Type B pancreatic cell (in vitro differentiated cells): ENCODE data around the gene TCF7L2. TPM values are rescaled to one million over a fixed set of nuclear protein-coding genes. Genes with fewer than 3 reads are reported as not detected.

ENCODE experiments used
- DNase-seq: peaks from one replicate; pipeline ENCODE4 v3.0.0; 2021; ENCODE audit warnings: mixed read lengths; ENCODE audit not compliant: unreplicated experiment; ENCODE audit errors: extremely low spot score
- H3K27ac Mint-ChIP-seq: 2 replicates; pipeline ENCODE4 v1.8.0; 2021; ENCODE audit warnings: mild to moderate bottlenecking, mixed read lengths
- H3K27me3 Mint-ChIP-seq: 2 replicates; pipeline ENCODE4 v1.8.0; 2021; ENCODE audit warnings: mixed read lengths
- H3K36me3 Mint-ChIP-seq: 2 replicates; pipeline ENCODE4 v1.8.0; 2021; ENCODE audit warnings: mixed read lengths
- H3K4me1 Mint-ChIP-seq: one replicate; pipeline ENCODE4 v1.8.0; 2021; ENCODE audit warnings: mixed read lengths; ENCODE audit not compliant: unreplicated experiment
- H3K4me3 Mint-ChIP-seq: 2 replicates; pipeline ENCODE4 v1.8.0; 2021; ENCODE audit warnings: mild to moderate bottlenecking, mixed read lengths
- H3K9me3 Mint-ChIP-seq: 2 replicates; pipeline ENCODE4 v1.8.0; 2021; ENCODE audit warnings: mixed read lengths
- total RNA-seq: library from RNA; stranded (reverse); gene quantifications from 2 replicates; pipeline ENCODE4 v1.2.1, GENCODE V29; 2021; ENCODE audit warnings: low replicate concordance
- TF ChIP-seq, protein P1 (sequence below): fragments of 200-600 bp; sonication (generic); conservative IDR thresholded peaks from 2 replicates; pipeline ENCODE4 v1.5.0; 2021; ENCODE audit warnings: antibody characterized with exemption, mild to moderate bottlenecking

The TCF7L2 gene
- total RNA-seq, 1 donor from 2014 or later = 39.7 TPM

DNA sequence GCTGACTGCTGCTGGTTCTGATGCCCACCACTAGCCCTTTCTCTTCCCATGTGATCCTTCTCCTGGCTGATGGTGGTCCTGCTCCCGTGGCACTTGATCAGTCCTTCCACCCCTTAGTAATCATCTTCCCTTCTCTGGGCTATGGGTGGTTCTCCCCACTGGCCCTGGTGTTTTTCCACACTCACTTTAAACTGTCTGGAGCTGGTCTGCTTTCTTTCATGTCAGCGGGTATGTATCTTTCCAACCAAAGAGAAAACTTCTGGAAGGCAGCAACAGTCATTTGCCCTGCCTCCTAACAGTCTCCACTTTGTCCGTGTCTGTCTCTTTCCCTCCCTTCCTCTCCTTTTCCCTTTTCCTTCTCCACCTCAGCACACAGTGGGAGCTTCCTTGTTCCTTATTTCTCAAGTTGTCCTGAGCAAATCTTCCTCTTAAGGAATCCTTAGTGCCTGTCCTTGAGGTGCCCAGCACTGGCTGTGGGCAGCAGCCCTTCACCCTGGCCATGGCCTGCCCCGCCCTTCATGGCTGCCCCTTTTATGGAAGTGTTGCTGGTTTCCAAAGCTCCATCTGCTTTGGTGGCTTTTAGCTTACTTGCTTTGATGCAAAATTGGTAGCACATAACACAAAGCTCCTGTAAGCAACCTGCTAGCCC is 189.0 kb downstream of the TCF7L2 start:
- TF ChIP-seq, protein P1, sequence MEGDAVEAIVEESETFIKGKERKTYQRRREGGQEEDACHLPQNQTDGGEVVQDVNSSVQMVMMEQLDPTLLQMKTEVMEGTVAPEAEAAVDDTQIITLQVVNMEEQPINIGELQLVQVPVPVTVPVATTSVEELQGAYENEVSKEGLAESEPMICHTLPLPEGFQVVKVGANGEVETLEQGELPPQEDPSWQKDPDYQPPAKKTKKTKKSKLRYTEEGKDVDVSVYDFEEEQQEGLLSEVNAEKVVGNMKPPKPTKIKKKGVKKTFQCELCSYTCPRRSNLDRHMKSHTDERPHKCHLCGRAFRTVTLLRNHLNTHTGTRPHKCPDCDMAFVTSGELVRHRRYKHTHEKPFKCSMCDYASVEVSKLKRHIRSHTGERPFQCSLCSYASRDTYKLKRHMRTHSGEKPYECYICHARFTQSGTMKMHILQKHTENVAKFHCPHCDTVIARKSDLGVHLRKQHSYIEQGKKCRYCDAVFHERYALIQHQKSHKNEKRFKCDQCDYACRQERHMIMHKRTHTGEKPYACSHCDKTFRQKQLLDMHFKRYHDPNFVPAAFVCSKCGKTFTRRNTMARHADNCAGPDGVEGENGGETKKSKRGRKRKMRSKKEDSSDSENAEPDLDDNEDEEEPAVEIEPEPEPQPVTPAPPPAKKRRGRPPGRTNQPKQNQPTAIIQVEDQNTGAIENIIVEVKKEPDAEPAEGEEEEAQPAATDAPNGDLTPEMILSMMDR = no peak
- no peaks in the 10 kb centered on the region for H3K9me3 Mint-ChIP-seq
- H3K4me1 Mint-ChIP-seq = peaks cover 25% of the 10 kb centered on the region
- DNase-seq = no peak
- no peak overlapping the region for H3K27ac Mint-ChIP-seq
- H3K4me3 Mint-ChIP-seq = no peak overlapping the region
- H3K36me3 Mint-ChIP-seq = peaks cover 25% of the 10 kb centered on the region
- H3K27me3 Mint-ChIP-seq = no peaks in the 10 kb centered on the region

DNA sequence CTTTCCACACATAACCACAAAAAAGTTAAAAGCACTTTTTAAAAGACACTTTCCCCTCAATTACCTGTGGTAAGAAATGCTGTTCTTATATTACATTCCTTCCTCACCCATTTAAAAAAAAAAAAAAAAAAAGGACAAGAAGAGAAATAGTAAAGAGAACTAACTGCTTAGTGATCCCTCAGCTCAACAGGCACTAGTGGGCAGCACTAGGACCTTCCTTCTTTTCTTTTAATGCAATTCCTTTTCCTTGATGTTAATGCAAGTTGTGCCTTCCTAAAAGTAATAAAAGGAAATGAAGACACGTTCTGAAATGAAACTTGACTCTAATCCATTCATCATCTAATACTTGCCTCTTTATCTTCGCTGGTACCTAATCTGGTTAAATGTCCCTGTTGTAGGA is 189.7 kb downstream of the TCF7L2 start:
- H3K36me3 Mint-ChIP-seq = peaks cover 25% of the 10 kb centered on the region
- H3K4me3 Mint-ChIP-seq = no peak overlapping the region
- H3K4me1 Mint-ChIP-seq = peaks cover 23% of the 10 kb centered on the region
- H3K27ac Mint-ChIP-seq = peak overlapping the region; percentile 33
- H3K27me3 Mint-ChIP-seq = no peaks in the 10 kb centered on the region
- TF ChIP-seq, protein P1 = peak; percentile 47
- DNase-seq = no peak
- H3K9me3 Mint-ChIP-seq = no peaks in the 10 kb centered on the region

DNA sequence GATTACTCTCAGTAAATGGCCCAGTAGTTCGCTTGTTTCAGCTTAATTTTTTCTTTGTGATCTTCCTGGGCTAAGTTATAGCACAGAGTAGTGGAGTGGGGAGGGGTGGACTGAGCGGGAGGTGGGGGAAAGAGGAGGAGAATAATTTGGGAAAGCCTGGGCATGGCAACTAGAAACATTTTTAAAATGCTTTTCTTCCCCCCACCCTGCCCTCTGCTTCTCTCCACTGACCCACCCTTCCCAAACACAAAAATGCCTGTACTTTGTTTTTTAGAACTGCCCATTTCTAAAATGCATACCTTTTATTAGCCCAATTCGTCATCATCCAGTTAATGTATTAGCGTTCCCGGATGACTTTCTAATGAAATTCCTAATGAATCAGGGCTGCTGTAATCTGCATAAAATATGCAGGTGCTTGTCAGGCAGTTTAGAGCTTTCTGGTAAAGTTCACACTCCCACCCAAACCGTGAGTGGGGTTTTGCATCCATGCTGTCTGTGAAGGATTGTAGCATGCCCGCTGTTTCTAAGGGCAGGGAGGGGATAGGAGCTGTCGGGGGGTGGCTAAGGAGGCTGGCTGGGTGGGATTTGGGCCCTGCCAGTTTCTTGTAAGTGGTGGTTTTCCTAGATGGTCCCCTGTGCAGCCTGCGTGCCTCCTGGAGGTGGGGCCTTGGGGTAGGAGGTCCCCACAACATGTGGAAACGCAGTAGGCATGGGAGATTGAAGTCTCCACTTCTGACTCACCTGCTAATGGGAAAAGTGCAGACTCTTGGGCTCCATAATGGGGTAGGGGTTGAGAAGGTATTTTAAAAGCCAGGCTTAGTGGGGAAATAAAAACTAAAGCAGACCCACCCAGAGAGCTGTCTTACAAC is 190.3 kb downstream of the TCF7L2 start:
- peak overlapping the region; percentile 33 for H3K27ac Mint-ChIP-seq
- DNase-seq = no peak
- TF ChIP-seq, protein P1 = no peak
- H3K4me1 Mint-ChIP-seq = peaks cover 19% of the 10 kb centered on the region
- peaks cover 28% of the 10 kb centered on the region for H3K36me3 Mint-ChIP-seq
- H3K27me3 Mint-ChIP-seq = no peaks in the 10 kb centered on the region
- H3K4me3 Mint-ChIP-seq = no peak overlapping the region
- H3K9me3 Mint-ChIP-seq = no peaks in the 10 kb centered on the region

DNA sequence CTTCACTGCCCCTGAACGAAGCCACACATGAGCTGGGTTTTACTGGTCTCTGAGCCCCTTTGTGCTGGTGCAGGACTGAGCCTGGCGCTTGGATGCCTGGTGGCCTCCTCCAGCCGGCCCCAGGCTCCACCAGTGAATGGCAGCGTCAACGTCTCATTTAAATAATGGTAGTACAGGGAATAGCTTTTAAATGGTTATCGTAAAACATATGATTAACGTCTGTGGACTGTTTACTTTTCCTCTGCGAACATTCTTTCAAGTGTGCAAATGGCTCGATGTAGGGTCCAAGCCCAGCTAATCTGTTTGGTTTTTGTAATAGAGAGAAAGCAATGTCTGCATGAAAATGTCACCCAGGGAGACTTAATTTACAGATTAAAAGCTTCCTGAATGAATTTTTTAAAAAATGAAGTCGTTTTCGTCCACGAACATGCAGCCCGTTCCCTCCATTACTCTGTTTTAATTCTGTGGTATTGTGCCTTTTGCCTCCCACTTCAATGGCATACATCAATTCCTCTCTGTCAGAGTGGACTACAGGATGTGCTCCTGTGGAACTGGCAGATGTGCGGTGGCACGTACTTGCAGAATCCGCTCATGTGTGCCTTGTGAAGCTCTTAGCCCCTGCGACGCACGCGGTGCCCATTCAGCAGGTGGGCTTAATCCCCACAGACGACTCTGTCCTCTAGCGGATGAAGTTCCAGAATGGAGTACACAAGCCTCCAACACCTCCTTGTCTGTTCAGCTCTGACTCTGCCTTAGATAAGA is 192.7 kb downstream of the TCF7L2 start:
- peaks cover 19% of the 10 kb centered on the region for H3K4me1 Mint-ChIP-seq
- H3K4me3 Mint-ChIP-seq = no peak overlapping the region
- no peaks in the 10 kb centered on the region for H3K9me3 Mint-ChIP-seq
- H3K27ac Mint-ChIP-seq = no peak overlapping the region
- peaks cover 36% of the 10 kb centered on the region for H3K36me3 Mint-ChIP-seq
- no peaks in the 10 kb centered on the region for H3K27me3 Mint-ChIP-seq
- TF ChIP-seq, protein P1 = no peak
- DNase-seq = no peak

DNA sequence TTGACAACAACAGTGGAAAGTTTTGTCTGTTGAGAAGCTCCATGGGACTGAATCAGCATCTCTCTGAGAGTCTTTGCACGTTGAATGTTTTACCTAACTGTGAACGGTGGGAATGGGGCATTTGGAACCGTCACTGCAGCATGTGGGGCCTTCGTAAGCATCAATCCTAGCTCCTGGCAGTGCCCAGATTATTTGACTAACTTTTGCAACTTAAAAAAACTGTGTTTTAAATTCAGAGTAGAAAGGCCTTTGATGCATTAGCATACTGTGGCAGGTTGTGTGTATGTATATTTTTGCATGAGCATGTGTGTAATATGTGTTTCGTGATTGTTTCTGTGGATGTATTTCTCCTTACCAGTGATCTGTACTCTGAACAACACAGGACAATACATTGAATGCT is 194.5 kb downstream of the TCF7L2 start:
- TF ChIP-seq, protein P1 = no peak
- no peak overlapping the region for H3K27ac Mint-ChIP-seq
- H3K4me3 Mint-ChIP-seq = no peak overlapping the region
- peaks cover 43% of the 10 kb centered on the region for H3K36me3 Mint-ChIP-seq
- H3K9me3 Mint-ChIP-seq = no peaks in the 10 kb centered on the region
- no peak for DNase-seq
- H3K4me1 Mint-ChIP-seq = peaks cover 15% of the 10 kb centered on the region
- H3K27me3 Mint-ChIP-seq = no peaks in the 10 kb centered on the region
